ENCODE measurements around the gene CMTM1.

The CMTM1 gene

DNA sequence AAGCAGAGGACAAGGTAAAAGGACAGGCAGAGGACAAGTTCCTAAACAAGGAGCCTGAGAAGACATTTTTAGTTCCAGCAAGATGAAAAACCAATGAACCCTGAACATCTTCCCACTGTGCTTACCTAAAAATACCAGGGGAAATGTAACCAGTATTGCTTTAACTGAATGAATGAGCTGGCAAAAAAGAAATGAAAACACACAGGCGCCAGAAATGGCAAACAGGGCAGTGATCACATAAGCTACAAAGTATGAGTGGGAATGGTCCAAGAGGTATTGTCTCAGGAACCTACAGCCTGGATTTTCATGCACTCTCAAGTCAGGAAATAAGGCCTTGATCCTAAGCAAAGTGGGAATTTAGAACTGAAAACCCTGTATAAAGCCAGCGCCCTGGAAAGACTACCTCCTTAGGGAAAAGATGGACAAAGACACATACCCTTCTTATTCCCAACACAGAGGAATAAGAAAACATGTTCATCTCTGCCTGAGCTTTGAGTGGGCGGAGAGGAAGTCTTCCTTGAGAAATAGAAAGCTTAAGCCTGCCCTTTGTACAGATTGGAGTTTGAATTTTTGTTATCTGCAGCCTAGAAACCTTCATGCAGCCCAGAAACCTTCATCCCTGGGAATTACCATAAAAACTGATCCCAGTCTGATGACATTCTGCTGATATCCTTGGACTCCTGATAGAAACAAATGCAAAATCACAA, 15.2 kb downstream of the CMTM1 start:
- ATAC-seq, result no peak; the same call in 2 of the 3 replicates
- TF ChIP-seq PPARA (CRISPR knock-in tag; IDR thresholded peaks at IDR 0.05; ENCODE audit: borderline replicate concordance) (no peak), ESRRG (CRISPR knock-in tag; IDR thresholded peaks at IDR 0.05) (no peak), SNAI2 (CRISPR knock-in tag; IDR thresholded peaks at IDR 0.05) (no peak), ZNF565 (CRISPR knock-in tag; conservative IDR thresholded peaks at IDR 0.05; ENCODE audit: low read depth) (no peak), ZNF70 (CRISPR knock-in tag; IDR thresholded peaks at IDR 0.05) (no peak), TOX (CRISPR knock-in tag; IDR thresholded peaks at IDR 0.05; ENCODE audit: borderline replicate concordance) (no peak), CSDC2 (CRISPR knock-in tag; IDR thresholded peaks at IDR 0.05) (no peak), RARB (CRISPR knock-in tag; IDR thresholded peaks at IDR 0.05) (no peak), ZNF8 (CRISPR knock-in tag; IDR thresholded peaks at IDR 0.05) (no peak)
- TF ChIP-seq, protein P1, sequence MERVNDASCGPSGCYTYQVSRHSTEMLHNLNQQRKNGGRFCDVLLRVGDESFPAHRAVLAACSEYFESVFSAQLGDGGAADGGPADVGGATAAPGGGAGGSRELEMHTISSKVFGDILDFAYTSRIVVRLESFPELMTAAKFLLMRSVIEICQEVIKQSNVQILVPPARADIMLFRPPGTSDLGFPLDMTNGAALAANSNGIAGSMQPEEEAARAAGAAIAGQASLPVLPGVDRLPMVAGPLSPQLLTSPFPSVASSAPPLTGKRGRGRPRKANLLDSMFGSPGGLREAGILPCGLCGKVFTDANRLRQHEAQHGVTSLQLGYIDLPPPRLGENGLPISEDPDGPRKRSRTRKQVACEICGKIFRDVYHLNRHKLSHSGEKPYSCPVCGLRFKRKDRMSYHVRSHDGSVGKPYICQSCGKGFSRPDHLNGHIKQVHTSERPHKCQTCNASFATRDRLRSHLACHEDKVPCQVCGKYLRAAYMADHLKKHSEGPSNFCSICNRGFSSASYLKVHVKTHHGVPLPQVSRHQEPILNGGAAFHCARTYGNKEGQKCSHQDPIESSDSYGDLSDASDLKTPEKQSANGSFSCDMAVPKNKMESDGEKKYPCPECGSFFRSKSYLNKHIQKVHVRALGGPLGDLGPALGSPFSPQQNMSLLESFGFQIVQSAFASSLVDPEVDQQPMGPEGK (CRISPR knock-in tag; IDR thresholded peaks at IDR 0.05; ENCODE audit: borderline replicate concordance), result no peak
- TF ChIP-seq, protein P2, sequence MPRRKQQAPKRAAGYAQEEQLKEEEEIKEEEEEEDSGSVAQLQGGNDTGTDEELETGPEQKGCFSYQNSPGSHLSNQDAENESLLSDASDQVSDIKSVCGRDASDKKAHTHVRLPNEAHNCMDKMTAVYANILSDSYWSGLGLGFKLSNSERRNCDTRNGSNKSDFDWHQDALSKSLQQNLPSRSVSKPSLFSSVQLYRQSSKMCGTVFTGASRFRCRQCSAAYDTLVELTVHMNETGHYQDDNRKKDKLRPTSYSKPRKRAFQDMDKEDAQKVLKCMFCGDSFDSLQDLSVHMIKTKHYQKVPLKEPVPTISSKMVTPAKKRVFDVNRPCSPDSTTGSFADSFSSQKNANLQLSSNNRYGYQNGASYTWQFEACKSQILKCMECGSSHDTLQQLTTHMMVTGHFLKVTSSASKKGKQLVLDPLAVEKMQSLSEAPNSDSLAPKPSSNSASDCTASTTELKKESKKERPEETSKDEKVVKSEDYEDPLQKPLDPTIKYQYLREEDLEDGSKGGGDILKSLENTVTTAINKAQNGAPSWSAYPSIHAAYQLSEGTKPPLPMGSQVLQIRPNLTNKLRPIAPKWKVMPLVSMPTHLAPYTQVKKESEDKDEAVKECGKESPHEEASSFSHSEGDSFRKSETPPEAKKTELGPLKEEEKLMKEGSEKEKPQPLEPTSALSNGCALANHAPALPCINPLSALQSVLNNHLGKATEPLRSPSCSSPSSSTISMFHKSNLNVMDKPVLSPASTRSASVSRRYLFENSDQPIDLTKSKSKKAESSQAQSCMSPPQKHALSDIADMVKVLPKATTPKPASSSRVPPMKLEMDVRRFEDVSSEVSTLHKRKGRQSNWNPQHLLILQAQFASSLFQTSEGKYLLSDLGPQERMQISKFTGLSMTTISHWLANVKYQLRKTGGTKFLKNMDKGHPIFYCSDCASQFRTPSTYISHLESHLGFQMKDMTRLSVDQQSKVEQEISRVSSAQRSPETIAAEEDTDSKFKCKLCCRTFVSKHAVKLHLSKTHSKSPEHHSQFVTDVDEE (CRISPR knock-in tag; IDR thresholded peaks at IDR 0.05), result no peak
- TF ChIP-seq, protein P3, sequence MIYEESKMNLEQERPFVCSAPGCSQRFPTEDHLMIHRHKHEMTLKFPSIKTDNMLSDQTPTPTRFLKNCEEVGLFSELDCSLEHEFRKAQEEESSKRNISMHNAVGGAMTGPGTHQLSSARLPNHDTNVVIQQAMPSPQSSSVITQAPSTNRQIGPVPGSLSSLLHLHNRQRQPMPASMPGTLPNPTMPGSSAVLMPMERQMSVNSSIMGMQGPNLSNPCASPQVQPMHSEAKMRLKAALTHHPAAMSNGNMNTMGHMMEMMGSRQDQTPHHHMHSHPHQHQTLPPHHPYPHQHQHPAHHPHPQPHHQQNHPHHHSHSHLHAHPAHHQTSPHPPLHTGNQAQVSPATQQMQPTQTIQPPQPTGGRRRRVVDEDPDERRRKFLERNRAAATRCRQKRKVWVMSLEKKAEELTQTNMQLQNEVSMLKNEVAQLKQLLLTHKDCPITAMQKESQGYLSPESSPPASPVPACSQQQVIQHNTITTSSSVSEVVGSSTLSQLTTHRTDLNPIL (CRISPR knock-in tag; IDR thresholded peaks at IDR 0.05; ENCODE audit: low read depth), result no peak
- TF ChIP-seq, protein P4, sequence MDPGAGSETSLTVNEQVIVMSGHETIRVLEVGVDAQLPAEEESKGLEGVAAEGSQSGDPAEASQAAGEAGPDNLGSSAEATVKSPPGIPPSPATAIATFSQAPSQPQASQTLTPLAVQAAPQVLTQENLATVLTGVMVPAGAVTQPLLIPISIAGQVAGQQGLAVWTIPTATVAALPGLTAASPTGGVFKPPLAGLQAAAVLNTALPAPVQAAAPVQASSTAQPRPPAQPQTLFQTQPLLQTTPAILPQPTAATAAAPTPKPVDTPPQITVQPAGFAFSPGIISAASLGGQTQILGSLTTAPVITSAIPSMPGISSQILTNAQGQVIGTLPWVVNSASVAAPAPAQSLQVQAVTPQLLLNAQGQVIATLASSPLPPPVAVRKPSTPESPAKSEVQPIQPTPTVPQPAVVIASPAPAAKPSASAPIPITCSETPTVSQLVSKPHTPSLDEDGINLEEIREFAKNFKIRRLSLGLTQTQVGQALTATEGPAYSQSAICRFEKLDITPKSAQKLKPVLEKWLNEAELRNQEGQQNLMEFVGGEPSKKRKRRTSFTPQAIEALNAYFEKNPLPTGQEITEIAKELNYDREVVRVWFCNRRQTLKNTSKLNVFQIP (CRISPR knock-in tag; IDR thresholded peaks at IDR 0.05; ENCODE audit: borderline replicate concordance, low read depth), result no peak

DNA sequence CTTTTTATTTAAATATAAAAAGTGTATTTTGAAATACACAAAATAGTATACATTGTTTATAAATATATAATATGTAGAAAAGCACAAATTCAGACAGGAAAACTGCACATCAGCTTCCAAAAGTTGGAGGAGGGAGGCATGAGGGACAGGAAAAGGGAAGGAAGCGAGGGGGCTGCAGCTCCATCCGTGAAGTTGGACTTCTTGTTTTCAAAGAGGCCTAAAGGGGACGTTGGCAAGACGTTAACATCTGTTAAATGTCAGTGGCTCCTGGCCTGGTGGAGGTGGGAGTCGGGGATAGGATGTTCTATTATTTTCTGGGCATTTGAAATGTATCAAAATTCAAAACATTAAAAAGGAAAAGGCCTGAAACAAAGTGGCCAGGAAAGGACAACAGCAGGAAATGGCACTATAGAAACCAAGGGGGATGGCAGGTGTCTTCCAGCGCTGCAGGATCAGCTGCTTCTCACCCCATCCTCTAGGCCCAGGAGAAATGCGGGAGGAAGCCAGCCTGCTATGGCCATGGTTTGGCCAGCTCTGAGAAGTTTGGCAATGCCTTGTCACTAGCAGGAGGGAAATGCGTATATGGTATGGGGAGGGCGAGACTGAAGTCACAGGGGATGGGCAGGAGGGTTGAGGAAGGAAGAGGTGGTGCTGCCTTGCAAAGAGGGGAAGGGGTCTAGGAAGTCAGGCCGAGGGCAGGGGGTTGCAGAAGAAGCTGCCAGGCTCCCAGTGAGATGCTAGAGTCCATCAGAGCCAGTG, 19.4 kb downstream of the CMTM1 start:
- no peak for TF ChIP-seq ZFP30 (CRISPR knock-in tag; IDR thresholded peaks at IDR 0.05)
- ATAC-seq, result no peak

DNA sequence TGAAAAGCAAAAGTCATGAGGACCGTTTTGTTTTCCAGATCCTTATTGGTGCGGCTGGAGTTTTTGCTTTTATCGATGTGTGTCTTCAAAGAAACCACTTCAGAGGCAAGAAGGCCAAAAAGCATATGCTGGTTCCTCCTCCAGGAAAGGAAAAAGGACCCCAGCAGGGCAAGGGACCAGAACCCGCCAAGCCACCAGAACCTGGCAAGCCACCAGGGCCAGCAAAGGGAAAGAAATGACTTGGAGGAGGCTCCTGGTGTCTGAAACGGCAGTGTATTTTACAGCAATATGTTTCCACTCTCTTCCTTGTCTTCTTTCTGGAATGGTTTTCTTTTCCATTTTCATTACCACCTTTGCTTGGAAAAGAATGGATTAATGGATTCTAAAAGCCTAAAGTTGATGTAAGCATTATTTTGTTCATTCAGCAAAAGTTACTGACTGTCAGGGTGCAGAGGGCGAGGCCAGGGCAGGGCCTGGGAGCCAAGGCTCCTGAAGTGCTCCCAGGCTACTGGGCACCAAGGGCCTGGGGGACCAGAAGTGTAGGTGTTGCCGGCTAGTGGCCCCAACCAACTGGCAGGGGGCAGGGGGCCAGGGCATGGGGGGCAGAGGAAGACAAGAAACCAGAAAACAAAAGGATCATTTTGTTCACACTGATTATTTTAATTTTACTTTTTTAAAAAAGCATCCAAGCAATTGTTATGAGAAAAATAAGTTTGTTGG, 21.8 kb downstream of the CMTM1 start:
- TF ChIP-seq ZFP3 (CRISPR knock-in tag; IDR thresholded peaks at IDR 0.05) (no peak), BACH2 (CRISPR knock-in tag; IDR thresholded peaks at IDR 0.05; ENCODE audit: borderline replicate concordance) (no peak), OSR1 (CRISPR knock-in tag; IDR thresholded peaks at IDR 0.05) (no peak)
- ATAC-seq, result no peak

DNA sequence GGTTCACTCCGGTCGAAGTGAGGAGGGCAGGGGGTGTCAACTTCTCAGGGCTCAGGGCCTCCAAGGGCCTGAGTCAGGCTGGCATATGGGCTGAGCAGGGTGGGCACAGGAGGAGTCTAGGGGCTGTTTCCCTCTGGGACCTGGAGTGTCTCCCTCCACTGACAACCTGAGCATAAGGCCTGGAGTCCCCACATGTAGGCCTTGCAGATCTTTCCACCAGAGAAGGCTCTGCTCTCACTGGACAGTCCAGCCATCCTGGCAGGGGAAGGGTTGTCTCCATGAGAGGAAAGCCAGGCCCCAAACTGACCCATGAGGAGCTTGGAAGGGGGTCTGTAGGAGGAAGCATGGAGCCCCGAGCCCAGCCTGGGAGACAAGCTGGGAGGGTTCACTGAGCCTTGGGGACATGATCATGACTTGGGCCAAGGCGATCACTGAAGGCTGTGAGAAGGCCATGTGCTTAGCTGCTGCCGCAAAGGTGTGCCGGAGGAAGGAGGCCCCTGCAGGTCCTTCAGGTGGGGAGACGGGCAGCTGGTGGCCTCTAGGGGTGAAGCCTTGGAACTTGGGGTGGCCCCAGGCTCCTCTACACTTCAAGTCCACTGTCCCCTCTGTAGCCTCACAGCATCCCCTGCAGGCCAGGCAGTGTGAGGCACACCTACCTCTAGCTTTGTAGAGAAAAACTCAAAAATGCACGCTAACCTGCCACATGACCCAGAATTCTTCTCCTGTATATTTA, 22.9 kb downstream of the CMTM1 start:
- peak; percentile 91 for ATAC-seq
- TF ChIP-seq, protein P1 (CRISPR knock-in tag; IDR thresholded peaks at IDR 0.05; ENCODE audit: borderline replicate concordance), result no peak
- TF ChIP-seq ISL1 (CRISPR knock-in tag; IDR thresholded peaks at IDR 0.05), result no peak
- no peak for TF ChIP-seq TCF4 (CRISPR knock-in tag; IDR thresholded peaks at IDR 0.05; ENCODE audit: borderline replicate concordance)
- TF ChIP-seq, protein P5, sequence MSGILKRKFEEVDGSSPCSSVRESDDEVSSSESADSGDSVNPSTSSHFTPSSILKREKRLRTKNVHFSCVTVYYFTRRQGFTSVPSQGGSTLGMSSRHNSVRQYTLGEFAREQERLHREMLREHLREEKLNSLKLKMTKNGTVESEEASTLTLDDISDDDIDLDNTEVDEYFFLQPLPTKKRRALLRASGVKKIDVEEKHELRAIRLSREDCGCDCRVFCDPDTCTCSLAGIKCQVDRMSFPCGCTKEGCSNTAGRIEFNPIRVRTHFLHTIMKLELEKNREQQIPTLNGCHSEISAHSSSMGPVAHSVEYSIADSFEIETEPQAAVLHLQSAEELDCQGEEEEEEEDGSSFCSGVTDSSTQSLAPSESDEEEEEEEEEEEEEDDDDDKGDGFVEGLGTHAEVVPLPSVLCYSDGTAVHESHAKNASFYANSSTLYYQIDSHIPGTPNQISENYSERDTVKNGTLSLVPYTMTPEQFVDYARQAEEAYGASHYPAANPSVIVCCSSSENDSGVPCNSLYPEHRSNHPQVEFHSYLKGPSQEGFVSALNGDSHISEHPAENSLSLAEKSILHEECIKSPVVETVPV (CRISPR knock-in tag; IDR thresholded peaks at IDR 0.05), result no peak
- no peak for TF ChIP-seq RARB (CRISPR knock-in tag; IDR thresholded peaks at IDR 0.05)
- TF ChIP-seq ZNF70 (CRISPR knock-in tag; IDR thresholded peaks at IDR 0.05), result no peak
- no peak for TF ChIP-seq ZNF8 (CRISPR knock-in tag; IDR thresholded peaks at IDR 0.05)
- TF ChIP-seq PPARA (CRISPR knock-in tag; IDR thresholded peaks at IDR 0.05; ENCODE audit: borderline replicate concordance), result no peak
- no peak for TF ChIP-seq TOX (CRISPR knock-in tag; IDR thresholded peaks at IDR 0.05; ENCODE audit: borderline replicate concordance)
- no peak for TF ChIP-seq OSR1 (CRISPR knock-in tag; IDR thresholded peaks at IDR 0.05)
- no peak for TF ChIP-seq SNAI2 (CRISPR knock-in tag; IDR thresholded peaks at IDR 0.05)
- TF ChIP-seq ZFP3 (CRISPR knock-in tag; IDR thresholded peaks at IDR 0.05), result no peak
- no peak for TF ChIP-seq ZFP30 (CRISPR knock-in tag; IDR thresholded peaks at IDR 0.05)
- TF ChIP-seq CSDC2 (CRISPR knock-in tag; IDR thresholded peaks at IDR 0.05), result no peak
